GM18508 (cell line): ENCODE results near the gene TMEM150C.
"Not testable (repeated sequence)": the region's sequence is repeated elsewhere in the genome, so short reads cannot be mapped to it uniquely, and the experiment has no call there.

Experiments
- ATAC-seq: cut with Tn5 transposase; IDR thresholded peaks from one replicate; pipeline ENCODE4 v1.9.1; 2021; ENCODE audit warnings: moderate number of reproducible peaks; ENCODE audit not compliant: insufficient read depth, unreplicated experiment

Gene TMEM150C

GRCh38 chr4:82481506-82481840, 80.3 kb downstream of the TMEM150C start:
- ATAC-seq, result no peak

GRCh38 chr4:82480771-82481505, 80.8 kb downstream of the TMEM150C start:
- ATAC-seq, result no peak

- no peak for ATAC-seq
These were observed 82.2 kb downstream of the TMEM150C start for GRCh38 chr4:82479562-82479961.

GRCh38 chr4:82477469-82477868, 84.3 kb downstream of the TMEM150C start:
- not testable (repeated sequence) for ATAC-seq

- not testable (repeated sequence) for ATAC-seq
These were observed 85.9 kb downstream of the TMEM150C start for GRCh38 chr4:82475931-82476330.

- ATAC-seq, result no peak
These were observed 88.1 kb downstream of the TMEM150C start for GRCh38 chr4:82473621-82474164.

- ATAC-seq, result not testable (repeated sequence)
These were observed 88.7 kb downstream of the TMEM150C start for GRCh38 chr4:82473080-82473479.

- ATAC-seq, result no peak
These were observed 91.9 kb downstream of the TMEM150C start for GRCh38 chr4:82469791-82470345.

GRCh38 chr4:82467471-82467870, 94.3 kb downstream of the TMEM150C start:
- no peak for ATAC-seq

- ATAC-seq, result no peak
These were observed 98.6 kb downstream of the TMEM150C start for GRCh38 chr4:82463221-82463620.

- peak; percentile 71 for ATAC-seq
These were observed 99.4 kb downstream of the TMEM150C start for GRCh38 chr4:82462415-82462831.

GRCh38 chr4:82461710-82462109, 100.1 kb downstream of the TMEM150C start:
- no peak for ATAC-seq

- no peak for ATAC-seq
These were observed 103.1 kb downstream of the TMEM150C start for GRCh38 chr4:82458729-82459128.

GRCh38 chr4:82457266-82457665, 104.5 kb downstream of the TMEM150C start:
- no peak for ATAC-seq

GRCh38 chr4:82452026-82452425, 109.8 kb downstream of the TMEM150C start:
- ATAC-seq, result no peak

- ATAC-seq, result no peak
These were observed 110.6 kb downstream of the TMEM150C start for GRCh38 chr4:82450966-82451755.

- ATAC-seq, result no peak
These were observed 113.9 kb downstream of the TMEM150C start for GRCh38 chr4:82447886-82448285.

- ATAC-seq, result no peak
These were observed 122.7 kb downstream of the TMEM150C start for GRCh38 chr4:82439088-82439487.

GRCh38 chr4:82437285-82438005, 124.3 kb downstream of the TMEM150C start:
- no peak for ATAC-seq

GRCh38 chr4:82436780-82437179, 125.0 kb downstream of the TMEM150C start:
- ATAC-seq, result no peak
